ENCODE measurements around the gene COL23A1.

Gene COL23A1

DNA sequence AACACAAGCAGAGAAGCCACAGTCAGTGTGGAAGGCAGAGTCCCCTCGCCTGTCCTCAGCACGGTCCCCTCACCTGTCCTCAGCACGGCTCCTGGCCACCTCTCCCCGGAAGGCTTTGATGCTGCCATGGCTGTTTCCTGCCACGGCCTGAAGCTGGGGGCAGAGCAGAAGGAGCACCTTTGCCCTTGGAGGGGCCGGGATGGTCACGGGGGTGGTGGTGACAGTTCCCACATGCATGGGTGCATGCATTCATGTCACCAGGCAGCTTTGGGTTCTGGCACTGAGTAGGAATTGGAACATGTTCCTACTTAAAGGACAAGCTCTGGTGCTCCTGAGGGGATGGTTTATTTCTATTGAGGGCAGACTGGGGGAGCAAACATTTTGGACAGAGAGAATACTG is 299.8 kb downstream of the COL23A1 start:
- FAIRE-seq: no peak
- no peak for DNase-seq (ENCODE audit: low spot score)

DNA sequence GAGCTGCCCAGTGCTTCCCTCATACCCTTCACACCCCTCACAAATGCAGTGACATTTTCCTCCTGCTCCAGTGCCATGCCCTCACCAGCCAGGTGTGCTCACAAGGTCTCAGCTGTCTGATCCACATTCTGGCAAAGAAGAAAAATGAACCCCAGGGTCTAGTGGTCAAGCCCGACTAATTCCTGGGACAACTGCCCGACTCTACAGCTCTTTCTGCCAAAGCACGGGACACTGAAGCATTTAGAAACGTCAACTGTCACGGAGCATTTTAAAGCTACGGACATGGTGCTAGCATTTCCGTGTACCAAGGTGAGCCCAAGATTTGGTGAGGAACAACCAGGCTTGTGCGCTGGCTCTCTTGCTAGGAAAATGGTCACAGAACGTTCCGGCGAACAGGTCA is 300.8 kb downstream of the COL23A1 start:
- FAIRE-seq (no peak), DNase-seq (ENCODE audit: low spot score) (no peak)

DNA sequence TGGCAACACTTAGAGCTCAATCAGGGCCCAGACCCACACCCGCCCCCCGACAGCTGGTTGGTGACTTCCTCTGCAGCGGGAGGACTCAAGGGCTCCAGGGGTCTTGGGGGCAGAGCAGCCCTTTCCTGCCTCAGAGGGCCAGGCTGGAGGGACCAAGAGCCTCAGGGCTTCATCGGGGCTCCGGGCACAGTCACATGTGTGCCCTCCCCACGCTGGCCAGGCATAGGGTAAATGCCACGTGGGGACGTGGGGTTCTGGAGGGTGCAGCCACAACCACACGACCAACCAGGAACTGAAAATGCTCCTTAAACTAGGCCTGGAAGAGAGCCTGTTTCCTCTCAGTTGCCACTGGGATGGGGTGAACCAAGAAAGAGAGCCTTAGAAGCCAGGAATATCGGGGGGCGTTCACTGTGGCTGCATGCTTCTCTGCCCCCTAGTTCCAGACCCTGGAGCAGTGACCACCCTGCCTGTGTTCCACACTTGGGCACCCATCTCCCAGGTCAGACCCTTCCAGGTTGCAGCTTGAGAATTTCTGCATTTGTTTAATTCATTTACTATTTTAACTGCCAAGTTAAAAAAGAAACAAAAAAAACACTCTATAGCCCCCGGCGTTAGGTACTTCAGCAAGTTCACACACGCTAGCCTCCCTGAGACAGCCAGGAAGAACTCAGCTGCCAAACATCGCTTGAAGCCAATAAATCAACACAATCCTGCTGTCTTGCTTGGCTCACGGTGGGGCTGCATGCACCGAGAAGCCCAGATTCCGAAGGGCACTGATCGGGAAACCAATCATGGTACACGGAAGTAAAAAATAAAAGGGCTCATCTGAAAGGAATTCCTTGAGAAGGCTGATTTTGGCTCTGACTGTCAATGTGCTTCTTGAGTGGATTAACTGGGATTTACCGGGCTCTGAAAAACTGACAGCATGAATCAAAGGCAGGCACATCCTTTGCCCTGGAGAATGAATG is 301.5 kb downstream of the COL23A1 start:
- FAIRE-seq (no peak), DNase-seq (ENCODE audit: low spot score) (no peak)

DNA sequence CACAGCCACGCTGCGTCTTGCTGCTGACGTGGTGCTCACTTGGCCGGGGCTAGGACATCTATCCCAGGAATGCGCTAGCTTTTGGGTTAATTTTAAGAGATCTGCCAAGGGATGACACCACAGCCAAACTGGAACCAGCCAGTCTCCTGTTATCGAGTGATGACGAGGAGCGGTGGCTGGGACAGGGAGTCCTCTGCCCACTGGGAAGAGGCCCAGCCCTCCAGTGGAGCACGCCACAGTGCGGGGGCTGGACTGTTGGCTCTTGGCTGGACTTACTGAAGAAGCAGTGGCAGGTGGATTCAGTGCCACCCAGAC is 302.4 kb downstream of the COL23A1 start:
- DNase-seq (ENCODE audit: low spot score) (no peak), FAIRE-seq (no peak)

DNA sequence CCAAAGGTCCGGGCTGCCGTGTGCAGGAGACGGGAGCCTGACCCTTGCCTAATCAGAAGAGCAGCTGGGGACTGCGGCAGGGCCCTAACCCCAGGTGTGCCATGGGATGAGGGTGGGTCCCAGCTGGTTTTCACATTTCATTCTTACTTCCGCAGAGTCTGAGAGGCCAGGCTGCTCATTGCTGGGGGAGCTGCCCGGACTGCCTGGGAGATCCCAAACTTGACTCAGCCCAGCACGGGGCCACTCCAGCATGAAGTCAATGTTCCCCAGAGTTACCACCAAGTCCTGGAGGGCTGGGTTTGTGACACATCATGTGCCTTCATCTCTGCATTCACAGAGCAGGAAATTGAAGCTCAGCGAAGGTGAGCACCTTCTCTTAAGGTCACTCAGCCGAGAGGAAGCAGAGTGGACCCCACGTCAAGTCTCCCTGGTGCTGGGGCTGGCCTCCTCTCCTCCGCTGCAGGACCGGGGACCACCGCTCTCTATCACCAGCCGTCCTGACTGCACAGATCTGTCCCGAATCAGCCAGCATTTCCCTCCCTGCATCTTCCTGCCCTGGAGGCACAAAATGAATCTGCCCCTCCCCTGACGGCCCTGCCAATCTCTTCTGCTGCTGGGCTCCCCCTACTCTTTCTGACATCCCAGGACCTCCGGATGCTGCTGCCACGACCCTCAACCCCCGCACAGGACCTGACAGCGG is 303.0 kb downstream of the COL23A1 start:
- DNase-seq (ENCODE audit: low spot score): no peak
- FAIRE-seq: no peak

DNA sequence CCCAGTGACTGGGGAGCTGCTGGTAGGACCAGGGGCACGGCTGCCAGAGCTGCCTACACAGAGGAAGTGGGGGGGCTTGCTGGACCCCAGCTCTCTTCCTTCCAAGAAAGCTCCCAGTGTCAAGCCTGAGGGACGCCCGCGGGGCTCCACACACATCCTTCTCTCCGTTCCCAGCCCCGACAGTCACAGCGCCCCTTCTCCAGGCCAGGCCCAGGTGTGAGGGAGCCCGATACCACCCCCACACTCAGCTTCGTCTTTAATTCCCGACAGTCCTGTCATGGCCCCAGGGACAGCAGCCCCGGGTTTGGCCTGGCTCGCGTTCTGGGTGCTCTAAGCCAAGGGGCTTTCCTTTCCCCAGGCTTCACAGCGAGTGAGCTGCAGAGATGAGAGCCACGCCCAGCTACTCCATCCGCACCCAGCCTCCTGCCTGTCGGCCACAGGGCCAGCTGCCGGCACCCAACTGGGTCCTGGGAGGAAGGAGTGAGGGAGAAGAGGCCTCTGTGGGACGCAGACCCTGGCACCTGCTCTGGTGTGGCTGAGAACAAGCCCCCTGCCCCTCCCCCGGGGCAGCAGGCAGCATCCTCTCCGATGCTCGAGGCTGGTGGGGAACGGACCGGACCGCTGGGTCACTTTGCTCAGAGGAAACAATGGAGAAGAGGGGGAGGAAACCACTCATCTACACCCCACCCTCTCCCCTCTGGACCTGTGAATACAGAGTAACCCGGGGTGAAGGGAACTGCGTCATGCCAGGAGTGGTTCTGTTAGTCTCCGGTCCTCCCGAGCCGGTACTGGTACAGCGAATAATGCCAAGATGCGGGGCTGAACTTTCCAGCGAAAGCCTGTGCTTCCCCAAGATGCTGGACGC is 303.7 kb downstream of the COL23A1 start:
- no peak for FAIRE-seq
- DNase-seq (ENCODE audit: low spot score): no peak

DNA sequence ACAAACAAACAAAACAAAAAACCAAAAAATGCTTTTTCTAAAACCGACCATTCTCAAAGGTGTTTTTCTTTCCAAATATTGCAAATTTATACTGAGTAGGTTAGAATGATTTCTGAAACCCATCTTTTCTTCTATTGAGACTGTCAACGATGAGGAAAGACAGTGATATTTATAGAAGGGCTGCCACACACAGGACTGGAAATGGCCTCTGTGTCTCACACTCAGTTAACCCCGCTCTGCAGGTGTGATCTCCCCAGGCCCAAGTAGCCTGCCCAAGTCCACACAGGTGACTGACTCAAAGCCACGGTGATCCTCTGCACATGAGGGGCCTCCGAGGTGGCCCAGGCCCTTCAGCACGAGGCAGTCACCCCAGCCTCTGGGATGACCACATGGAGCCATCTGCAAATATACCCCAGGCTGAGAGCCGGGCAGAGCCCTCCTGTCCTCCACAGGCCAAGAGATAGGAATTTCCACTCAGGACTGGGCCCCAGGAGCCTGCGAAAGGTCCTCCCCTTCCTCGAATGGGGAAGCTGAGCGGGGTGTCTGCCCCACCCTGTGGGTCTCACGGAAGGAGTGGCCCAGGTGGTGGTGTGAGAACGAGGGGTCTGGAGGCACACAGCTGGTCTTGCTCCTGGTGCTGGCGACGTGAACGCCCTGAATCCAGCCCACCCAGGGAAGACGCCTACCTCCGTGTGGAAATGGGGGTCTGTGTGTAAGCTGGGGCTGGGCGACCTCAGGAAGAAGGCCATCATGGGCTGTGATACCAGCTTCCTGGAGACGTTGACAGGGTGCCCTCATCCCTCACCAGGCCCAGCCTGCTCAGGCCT is 304.6 kb downstream of the COL23A1 start:
- DNase-seq (ENCODE audit: low spot score) (no peak), FAIRE-seq (no peak)

DNA sequence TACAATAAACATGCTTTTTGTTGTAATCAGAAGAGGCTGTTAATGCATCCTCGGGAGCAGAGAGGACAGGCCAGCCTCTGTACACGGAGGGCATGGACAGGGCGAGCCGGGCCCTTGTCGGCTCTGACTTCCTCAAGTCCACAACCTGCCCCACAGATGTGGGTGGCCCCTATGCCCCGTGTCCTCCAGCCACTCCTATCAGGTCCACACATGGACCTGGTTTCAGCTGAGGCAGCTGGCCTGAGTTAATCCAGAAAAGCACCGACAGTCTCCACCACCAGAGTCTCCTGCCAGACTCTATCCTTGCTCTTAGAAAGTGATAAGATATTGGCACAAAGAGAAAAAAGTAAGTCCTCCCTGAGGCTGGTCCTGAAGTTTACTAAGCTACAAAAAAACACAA is 305.2 kb downstream of the COL23A1 start:
- DNase-seq (ENCODE audit: low spot score) (no peak), FAIRE-seq (no peak)

DNA sequence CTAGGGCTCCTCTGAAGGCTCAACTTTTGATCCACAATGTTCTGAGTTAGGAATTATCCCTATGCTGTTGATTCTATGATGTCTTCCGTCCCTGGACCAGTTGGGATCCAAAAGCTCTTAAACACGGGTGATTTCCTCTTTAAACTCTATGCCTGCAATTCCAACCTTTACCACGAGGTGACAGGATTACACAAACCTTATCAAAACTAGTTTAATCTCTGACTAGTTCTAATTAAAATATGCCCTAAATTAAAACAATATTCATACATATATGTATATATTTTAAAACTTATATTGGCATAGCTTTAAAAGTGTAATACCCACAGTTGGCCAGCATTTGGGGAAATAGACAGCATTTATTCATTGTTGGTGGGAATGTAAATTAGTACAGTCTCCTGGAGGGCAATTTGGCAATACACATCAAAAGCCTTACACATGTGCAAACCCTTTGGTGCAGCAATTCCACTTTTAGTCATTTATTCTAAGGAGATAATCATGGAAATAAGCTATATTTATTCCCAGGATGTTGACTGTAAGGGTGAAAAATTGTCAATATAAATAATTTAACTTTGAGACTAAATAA is 306.0 kb downstream of the COL23A1 start:
- peak; percentile 43 for DNase-seq (ENCODE audit: low spot score)
- peak; percentile 64 for FAIRE-seq

DNA sequence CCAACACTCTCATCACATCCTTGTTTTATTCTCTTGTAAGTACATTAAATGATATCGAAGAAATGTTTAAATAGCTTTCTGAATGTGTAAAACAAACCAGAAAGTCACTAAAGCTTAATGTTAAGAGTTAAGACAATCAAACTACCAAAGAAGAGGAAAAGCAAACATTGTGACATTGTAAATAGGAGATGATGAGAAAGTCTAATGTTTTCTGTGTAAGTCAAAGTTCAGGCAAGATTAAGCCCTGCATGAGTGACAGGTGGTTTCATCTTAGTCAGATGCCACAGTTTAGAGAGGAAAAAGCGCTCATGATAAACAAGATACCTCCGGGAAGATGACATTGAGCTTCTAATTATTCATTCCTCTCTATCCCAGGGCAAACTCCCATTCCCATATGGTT is 306.7 kb downstream of the COL23A1 start:
- DNase-seq (ENCODE audit: low spot score) (no peak), FAIRE-seq (no peak)

DNA sequence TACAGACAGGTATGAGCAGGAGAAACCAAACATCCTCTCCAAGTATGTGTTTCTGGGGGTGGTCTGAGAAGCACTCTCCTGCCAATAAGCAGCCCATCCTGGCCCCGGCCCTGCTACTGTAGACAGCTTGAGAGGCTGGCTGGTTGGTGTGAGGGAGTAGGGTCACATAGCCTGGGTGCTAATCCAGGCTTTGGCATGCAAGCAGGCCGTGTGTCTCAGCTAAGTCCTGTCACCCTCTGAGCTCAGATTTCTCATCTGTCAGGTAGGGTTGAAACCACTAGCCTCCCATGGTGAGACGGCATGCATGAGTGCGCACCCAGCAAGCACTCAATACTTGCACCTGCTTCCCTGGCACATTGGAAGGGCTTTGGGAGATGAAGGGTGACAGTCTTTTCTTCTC is 307.8 kb downstream of the COL23A1 start:
- no peak for DNase-seq (ENCODE audit: low spot score)
- FAIRE-seq: no peak

DNA sequence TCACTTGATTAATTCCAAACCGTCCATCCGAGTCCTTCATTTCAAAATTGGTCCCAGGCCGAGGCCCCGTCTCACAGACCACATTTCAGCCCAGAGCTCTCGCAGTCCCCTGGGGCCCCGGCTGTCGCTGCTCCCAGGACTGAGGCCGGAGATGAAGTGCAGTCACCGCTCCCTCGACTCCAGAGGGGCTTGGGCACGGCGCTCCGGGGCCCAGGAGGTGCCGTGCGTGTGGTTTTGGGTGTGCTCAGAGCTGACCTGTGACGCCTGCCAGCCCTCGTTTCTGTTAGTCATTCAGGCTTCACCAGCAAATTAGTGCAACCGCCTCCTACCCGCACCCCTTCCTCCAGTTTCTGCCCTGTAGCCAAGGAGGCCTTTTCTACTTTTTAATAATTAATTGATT is 308.9 kb downstream of the COL23A1 start:
- DNase-seq (ENCODE audit: low spot score) (no peak), FAIRE-seq (no peak)

DNA sequence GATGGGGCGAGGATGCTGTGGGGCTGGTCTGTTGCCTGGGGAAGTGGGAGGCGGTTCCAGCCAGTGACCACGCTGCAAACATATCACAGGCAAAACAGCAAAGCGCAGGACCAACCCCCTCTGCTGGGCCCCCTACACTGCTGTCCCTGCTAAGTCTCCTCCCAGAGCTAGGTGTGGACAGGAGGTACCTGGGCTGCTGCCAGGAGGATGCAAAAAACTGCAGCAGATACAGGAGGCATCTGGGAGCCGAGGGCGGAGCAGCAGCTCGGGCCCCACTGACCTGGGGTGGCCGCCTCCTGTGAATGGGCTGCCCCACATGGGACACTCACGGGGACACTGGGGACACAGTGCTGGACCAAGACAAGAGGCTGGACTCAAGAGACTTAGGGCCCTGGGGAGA is 309.6 kb downstream of the COL23A1 start:
- no peak for DNase-seq (ENCODE audit: low spot score)
- no peak for FAIRE-seq

DNA sequence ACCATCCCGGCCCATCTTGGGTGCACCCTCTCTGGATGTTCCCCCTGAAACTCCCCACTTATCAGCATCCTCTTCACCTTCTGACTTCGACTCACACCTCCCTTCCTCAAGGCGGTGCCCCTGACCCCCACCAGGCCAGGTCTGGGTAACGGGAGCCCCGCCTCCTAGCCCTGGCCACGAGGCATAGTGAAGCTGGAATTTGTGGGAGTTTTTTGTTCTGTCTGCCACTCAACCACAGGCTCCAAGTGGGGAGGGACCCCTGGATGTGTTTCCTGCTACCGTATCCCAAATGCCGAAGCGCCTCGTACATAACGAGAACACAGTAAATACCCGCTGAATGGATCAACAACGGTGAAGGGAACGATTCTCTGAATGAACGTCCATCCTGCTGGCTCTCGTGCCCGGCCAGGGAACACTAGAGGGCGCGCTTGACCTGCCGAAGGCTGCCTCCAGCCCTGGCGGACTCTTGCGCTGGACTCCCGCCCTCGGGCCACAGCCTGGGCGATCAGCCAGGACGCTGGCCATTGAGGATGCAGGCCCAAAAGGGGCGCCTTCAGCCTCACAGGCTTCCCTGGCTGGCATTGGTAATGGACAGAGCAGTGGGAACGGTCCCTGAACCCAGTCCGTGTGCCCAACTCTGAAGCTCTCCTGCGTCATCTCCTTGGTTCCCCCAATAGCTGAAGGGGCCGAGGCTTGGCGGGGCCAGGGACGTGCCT is 310.3 kb downstream of the COL23A1 start:
- no peak for FAIRE-seq

DNA sequence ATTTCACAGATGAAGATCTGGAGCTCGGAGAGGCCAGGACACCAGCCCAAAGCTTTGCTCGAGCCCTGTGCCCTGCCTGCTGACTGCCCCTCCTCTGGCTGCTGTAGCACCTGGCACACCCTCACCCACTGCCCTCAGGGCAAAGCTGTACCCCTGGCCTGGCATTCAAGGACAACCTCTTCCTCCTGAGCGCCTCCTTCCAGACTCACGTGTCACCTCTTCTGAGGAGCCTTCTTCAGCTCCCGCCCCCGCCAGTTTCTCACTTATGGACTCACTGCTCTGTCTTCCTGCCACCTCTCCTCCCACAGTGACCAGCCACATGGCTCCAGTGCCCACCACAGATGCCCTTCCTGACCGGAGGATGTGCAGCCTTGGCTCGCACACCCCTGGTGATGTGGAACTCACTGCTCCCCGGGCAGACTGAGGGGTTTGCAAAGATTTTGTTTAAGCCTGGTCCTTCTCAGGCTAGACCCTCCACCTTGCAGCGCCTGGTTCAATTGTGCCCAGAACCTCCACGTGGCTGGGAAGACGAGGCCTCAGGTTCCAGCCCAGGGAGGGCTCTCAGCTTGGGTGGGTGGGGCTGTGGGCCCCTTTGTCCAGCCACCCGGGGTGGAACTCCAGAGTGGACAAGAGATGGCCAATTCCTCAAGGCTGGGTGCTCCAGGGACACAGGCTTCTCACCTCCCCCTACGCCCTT is 311.0 kb downstream of the COL23A1 start:
- no peak for FAIRE-seq
- DNase-seq (ENCODE audit: low spot score): no peak

More for the DNA sequence above, 310.3 kb downstream of the COL23A1 start:
- DNase-seq (ENCODE audit: low spot score): peak; percentile 48

DNA sequence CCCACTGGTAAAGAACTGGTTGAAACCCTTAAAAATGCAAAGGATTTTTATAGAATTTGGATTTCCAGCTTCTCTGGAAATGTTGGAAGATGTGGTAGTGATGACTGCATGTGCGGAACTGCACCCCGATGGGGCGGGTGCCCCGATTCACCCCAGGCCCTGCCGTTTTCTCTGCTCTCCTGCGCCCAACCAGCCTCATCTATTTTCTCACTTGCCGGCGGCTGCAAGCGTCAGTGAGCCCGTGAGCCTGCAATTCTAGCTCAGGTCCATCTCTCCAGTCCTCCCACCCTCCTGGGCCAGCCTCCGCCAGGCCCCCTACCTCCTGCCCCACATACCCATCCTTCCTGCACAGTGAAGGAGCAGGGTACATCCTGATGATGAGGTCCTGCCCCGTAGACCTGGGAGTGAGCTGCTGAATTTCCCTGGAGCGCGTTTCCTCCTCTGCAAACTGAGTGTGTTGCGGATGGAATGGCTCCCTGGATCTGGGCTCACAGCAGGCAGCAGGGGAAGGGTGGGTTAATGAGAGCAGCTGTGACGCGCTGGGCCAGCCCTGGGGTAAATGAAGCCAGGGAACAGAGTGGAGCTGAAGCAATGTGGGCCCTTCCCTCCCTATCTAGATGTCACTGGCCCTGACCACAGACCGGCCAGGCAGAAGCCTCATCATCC is 311.7 kb downstream of the COL23A1 start:
- DNase-seq (ENCODE audit: low spot score) (no peak), FAIRE-seq (no peak)

DNA sequence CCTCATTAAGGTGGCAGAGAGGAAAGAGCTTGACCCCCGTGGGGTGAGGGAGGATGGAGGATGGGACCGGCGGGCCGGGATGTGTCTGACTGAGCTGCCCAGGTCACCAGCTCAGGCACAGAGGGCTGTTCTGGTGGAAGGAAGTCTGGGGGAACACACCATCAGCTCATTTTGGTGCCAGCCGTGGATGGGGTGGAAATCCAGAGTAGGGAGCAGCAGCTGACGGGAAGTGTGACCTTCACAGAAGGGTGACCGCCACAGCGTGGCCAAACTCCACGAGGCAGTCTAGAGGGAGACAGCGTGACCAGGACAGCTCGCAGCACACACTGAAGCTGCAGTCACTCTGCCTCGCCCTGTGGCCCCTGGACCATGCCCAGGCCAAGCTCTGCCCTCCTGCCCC is 312.3 kb downstream of the COL23A1 start:
- DNase-seq (ENCODE audit: low spot score): no peak
- no peak for FAIRE-seq

DNA sequence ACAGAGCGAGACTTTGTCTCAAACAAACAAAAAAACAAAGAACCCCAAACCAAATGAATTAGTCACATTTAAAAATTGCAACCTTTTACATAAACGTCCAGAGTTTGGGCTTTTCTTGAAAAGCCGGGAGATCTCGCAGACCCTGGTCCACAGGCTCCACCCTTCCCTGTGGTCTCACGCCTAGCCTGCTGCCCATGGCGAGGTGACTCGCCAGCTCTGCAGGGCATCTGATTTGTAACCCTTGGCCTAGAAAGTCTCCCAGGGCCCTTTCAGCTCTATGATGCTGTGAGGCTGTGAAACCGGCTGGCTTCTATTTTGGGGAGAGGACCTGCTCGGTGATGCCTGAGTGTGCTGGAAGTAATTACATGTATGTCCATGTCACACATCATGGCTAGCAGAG is 312.8 kb downstream of the COL23A1 start:
- no peak for FAIRE-seq

More for the DNA sequence above, 312.8 kb downstream of the COL23A1 start:
- DNase-seq (ENCODE audit: low spot score): no peak

Measured in RCC 7860 (cell line).